Endothelial cell of umbilical vein (primary cell): ENCODE data around the gene LAMC1. TPM values are rescaled to one million over a fixed set of nuclear protein-coding genes. Genes with fewer than 3 reads are reported as not detected.

Source experiments
- BruUV-seq: library from RNA; stranded (reverse); fragments of 400-500 nt; replicated peaks from 2 replicates; lab custom pipeline; 2021; lab: Mats Ljungman, UMichigan
- CTCF ChIA-PET: fragments of 300-600, 350-600 bp; sonication (Branson Sonifier 250); formaldehyde crosslinking; loops from one replicate; lab custom pipeline; 2021; ENCODE audit warnings: antibody characterized with exemption, inconsistent platforms; lab: Charles Lee
- POLR2A ChIA-PET: fragments of 300-600, 350-600 bp; sonication (Branson Sonifier 250); formaldehyde crosslinking; loops from one replicate; lab custom pipeline; 2021; ENCODE audit warnings: antibody characterized with exemption, inconsistent platforms; lab: Charles Lee
- DNase-seq: peaks from one replicate; pipeline ENCODE4 v3.0.0-alpha.2; 2011; ENCODE audit warnings: low read depth, low spot score
- FAIRE-seq: peaks from 2 replicates; lab custom pipeline; 2011; peaks lifted over from hg19 to GRCh38; lab: Jason Lieb, UNC
- H2AFZ ChIP-seq: 2 replicates; pipeline ENCODE4 v1.6.0; 2012; ENCODE audit warnings: low read depth, low read length, control low read depth, inconsistent platforms
- H3K27ac ChIP-seq: 2 replicates; pipeline ENCODE4 v1.5.1; 2011; ENCODE audit warnings: low read depth, mild to moderate bottlenecking, control low read depth, low read length, moderate library complexity; ENCODE audit not compliant: insufficient read depth
- H3K27me3 ChIP-seq, 2 experiments: 2 replicates each; pipeline versions ENCODE4 v1.6.0 to v1.6.1; 2011; ENCODE audit warnings: low read length in 2 of 2, mixed read lengths in 1 of 2; ENCODE audit not compliant: control insufficient read depth in 2 of 2, insufficient read depth in 2 of 2
- H3K36me3 ChIP-seq, 2 experiments: 2 replicates in 1 of 2; 3 replicates in 1 of 2; pipeline ENCODE4 v1.5.1; 2011; ENCODE audit warnings: low read length in 2 of 2, mild to moderate bottlenecking in 1 of 2, moderate library complexity in 1 of 2; ENCODE audit not compliant: control insufficient read depth in 2 of 2, insufficient read depth in 2 of 2; ENCODE audit errors: extremely low read depth in 1 of 2
- H3K4me1 ChIP-seq: 3 replicates; pipeline ENCODE4 v1.5.1; 2011; ENCODE audit warnings: mild to moderate bottlenecking, low read length; ENCODE audit not compliant: control insufficient read depth, insufficient read depth; ENCODE audit errors: extremely low read depth
- H3K4me2 ChIP-seq: 2 replicates; pipeline ENCODE4 v1.6.1; 2011; ENCODE audit warnings: low read length, control low read depth, mixed read lengths; ENCODE audit not compliant: insufficient read depth
- H3K4me3 ChIP-seq, 3 experiments: fragments of 200-600 bp in 1 of 3; sonication (generic), shearing (Covaris generic) in 1 of 3; replicated peaks in 1 of 3; 2 replicates each; pipeline ENCODE4 v1.5.1; 2011 to 2016; ENCODE audit warnings: control low read depth in 3 of 3, low read length in 3 of 3, mild to moderate bottlenecking in 2 of 3, inconsistent platforms in 1 of 3, low read depth in 1 of 3, moderate library complexity in 1 of 3; ENCODE audit not compliant: insufficient read depth in 1 of 3
- H3K79me2 ChIP-seq: 2 replicates; pipeline ENCODE4 v1.6.0; 2012; ENCODE audit warnings: low read length, inconsistent platforms; ENCODE audit not compliant: control insufficient read depth, insufficient read depth
- H3K9ac ChIP-seq: replicated peaks from 2 replicates; pipeline ENCODE3; 2011; ENCODE audit warnings: low read length, control low read depth; ENCODE audit not compliant: insufficient read depth; ENCODE audit errors: extremely low read depth
- H3K9me1 ChIP-seq: replicated peaks from 3 replicates; pipeline ENCODE4 v1.6.0; 2011; ENCODE audit warnings: mild to moderate bottlenecking, low read length; ENCODE audit not compliant: control insufficient read depth, insufficient read depth; ENCODE audit errors: extremely low read depth
- H3K9me3 ChIP-seq: replicated peaks from 2 replicates; pipeline ENCODE4 v1.5.1; 2012; ENCODE audit warnings: low read length, inconsistent platforms; ENCODE audit not compliant: control insufficient read depth, insufficient read depth
- H4K20me1 ChIP-seq: replicated peaks from 2 replicates; pipeline ENCODE3; 2011; ENCODE audit warnings: mild to moderate bottlenecking, low read length; ENCODE audit not compliant: control insufficient read depth, insufficient read depth; ENCODE audit errors: extremely low read depth
- EZH2 ChIP-seq: IDR thresholded peaks from 2 replicates; pipeline ENCODE4 v1.6.1; 2012; ENCODE audit warnings: borderline replicate concordance, low read depth, mild to moderate bottlenecking, moderate library complexity, low read length, inconsistent platforms; ENCODE audit not compliant: severe bottlenecking
- FOS ChIP-seq: IDR thresholded peaks from 2 replicates; pipeline ENCODE4 v1.6.1; 2011; ENCODE audit warnings: mild to moderate bottlenecking, low read length, moderate library complexity, borderline replicate concordance; ENCODE audit not compliant: insufficient read depth
- GATA2 ChIP-seq: IDR thresholded peaks from 2 replicates; pipeline ENCODE4 v1.7.0; 2011; ENCODE audit warnings: low read depth, mild to moderate bottlenecking, moderate library complexity, mixed read lengths, low read length; ENCODE audit not compliant: insufficient read length, insufficient read depth
- JUN ChIP-seq: IDR thresholded peaks from 2 replicates; pipeline ENCODE4 v1.6.1; 2011; ENCODE audit warnings: borderline replicate concordance, low read depth; ENCODE audit not compliant: insufficient read length, insufficient read depth
- MYC ChIP-seq: IDR thresholded peaks from one replicate; pipeline ENCODE4 v1.6.1; 2011; ENCODE audit warnings: mild to moderate bottlenecking, low read depth, low read length
- POLR2A ChIP-seq: IDR thresholded peaks from 2 replicates; pipeline ENCODE4 v1.6.1; 2012; ENCODE audit warnings: low read depth, mild to moderate bottlenecking, control low read depth, low read length
- POLR2AphosphoS5 ChIP-seq: IDR thresholded peaks from 2 replicates; pipeline ENCODE4 v1.6.1; 2012; ENCODE audit warnings: low read depth, mild to moderate bottlenecking, control low read depth, low read length, moderate library complexity; ENCODE audit not compliant: insufficient read depth
- dilution Hi-C: fragments of 300-500 bp; cut with MboI; formaldehyde crosslinking; loops from one replicate; pipeline ENCODE4 v1.15.0; 2019; ENCODE audit warnings: low sequenced_read_pairs; ENCODE audit not compliant: extremely low pct_ligation_motif_present
- intact Hi-C: fragments of 100-400 bp; cut with micrococcal nuclease; formaldehyde crosslinking; loops from one replicate; pipeline ENCODE4 v1.10.0; 2022
- polyA plus RNA-seq, 4 experiments: library from polyadenylated mRNA; depleted of rRNA in 3 of 4; stranded (reverse) in 3 of 4; unstranded in 1 of 4; fragments of >200 nt; gene quantifications; 2 replicates each; pipeline versions ENCODE4 v1.2.1 to v1.2.3, GENCODE V29; 2011 to 2012; ENCODE audit warnings: missing spikeins in 1 of 4
- total RNA-seq: library from RNA; stranded (reverse); gene quantifications from 2 replicates; pipeline ENCODE4 v1.2.3, GENCODE V29; 2021
- TF ChIP-seq, protein P1 (sequence below): IDR thresholded peaks from 2 replicates; pipeline ENCODE4 v1.6.1; 2011; ENCODE audit not compliant: insufficient read depth, insufficient read length
- TF ChIP-seq, protein P2 (sequence below), 2 donors: IDR thresholded peaks; 1 replicate in 1 of 2; 2 replicates in 1 of 2; pipeline ENCODE4 v1.5.1; 2011; ENCODE audit warnings: low read length in 2 of 2, mild to moderate bottlenecking in 2 of 2, moderate library complexity in 2 of 2, control low read depth in 1 of 2, inconsistent platforms in 1 of 2, low read depth in 1 of 2; ENCODE audit not compliant: insufficient read depth in 1 of 2; ENCODE audit errors: extremely low read depth in 1 of 2

LAMC1 gene
- total and polyA plus RNA-seq, 2 donors (not counting 3 experiments of a cell fraction or from before 2014, with no cell fraction given) = 92.5 to 216 TPM

DNA sequence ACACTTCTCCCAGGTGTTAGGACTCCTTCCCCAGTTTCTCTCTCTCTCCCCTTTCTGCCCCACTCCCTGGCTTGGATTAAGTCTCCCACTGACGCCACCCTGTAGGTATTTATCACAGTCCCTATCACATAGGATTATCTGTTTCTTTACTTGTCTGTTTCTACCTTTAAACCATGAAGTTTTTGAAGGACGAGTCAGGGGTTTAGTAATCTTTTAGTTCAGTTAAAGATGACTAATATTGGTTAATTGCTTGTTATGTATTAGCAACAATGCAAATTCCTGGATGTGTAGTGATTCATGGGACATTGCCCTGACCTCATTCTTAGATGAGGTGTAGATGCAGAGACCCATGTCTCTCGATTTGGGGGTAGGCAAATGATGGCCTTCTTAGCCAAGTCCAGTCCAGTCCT is 6.4 kb downstream of the LAMC1 start:
- Histone ChIP-seq H2AFZ (no peak overlapping the region), H4K20me1 (no peaks in the 10 kb centered on the region), H3K4me2 (peak overlapping the region; percentile 34), H3K4me1 (peaks cover 36% of the 10 kb centered on the region), H3K9ac (no peak overlapping the region), H3K9me1 (no peaks in the 10 kb centered on the region), H3K27ac (peak overlapping the region; percentile 66), H3K79me2 (peaks cover 99% of the 10 kb centered on the region), H3K27me3 (no peaks in the 10 kb centered on the region), H3K36me3 (peaks cover 0 to 3% of the 10 kb centered on the region in 2 experiments), H3K4me3 (no peak overlapping the region), H3K9me3 (no peaks in the 10 kb centered on the region)
- BruUV-seq = no TSS peak
- ChIA-PET CTCF (interaction anchor here (1.1 to 6.0 kb wide), 3 partner anchors 15 to 67 kb away, joined by 3 to 49 read pairs (median 3); no protein-coding TSS in a partner anchor), POLR2A (no interaction called here)
- dilution Hi-C loops = no loop called here
- intact Hi-C loops = no loop called here
- no peak for TF ChIP-seq POLR2A
- TF ChIP-seq MYC = no peak
- TF ChIP-seq, protein P1, sequence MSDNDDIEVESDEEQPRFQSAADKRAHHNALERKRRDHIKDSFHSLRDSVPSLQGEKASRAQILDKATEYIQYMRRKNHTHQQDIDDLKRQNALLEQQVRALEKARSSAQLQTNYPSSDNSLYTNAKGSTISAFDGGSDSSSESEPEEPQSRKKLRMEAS = no peak
- peak; percentile 63 for TF ChIP-seq JUN
- peak; percentile 72 for TF ChIP-seq GATA2
- no peak for TF ChIP-seq EZH2
- peak; percentile 18 for TF ChIP-seq POLR2AphosphoS5
- TF ChIP-seq FOS = peak; percentile 84
- TF ChIP-seq, protein P2, sequence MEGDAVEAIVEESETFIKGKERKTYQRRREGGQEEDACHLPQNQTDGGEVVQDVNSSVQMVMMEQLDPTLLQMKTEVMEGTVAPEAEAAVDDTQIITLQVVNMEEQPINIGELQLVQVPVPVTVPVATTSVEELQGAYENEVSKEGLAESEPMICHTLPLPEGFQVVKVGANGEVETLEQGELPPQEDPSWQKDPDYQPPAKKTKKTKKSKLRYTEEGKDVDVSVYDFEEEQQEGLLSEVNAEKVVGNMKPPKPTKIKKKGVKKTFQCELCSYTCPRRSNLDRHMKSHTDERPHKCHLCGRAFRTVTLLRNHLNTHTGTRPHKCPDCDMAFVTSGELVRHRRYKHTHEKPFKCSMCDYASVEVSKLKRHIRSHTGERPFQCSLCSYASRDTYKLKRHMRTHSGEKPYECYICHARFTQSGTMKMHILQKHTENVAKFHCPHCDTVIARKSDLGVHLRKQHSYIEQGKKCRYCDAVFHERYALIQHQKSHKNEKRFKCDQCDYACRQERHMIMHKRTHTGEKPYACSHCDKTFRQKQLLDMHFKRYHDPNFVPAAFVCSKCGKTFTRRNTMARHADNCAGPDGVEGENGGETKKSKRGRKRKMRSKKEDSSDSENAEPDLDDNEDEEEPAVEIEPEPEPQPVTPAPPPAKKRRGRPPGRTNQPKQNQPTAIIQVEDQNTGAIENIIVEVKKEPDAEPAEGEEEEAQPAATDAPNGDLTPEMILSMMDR (IDR thresholded peaks at IDR 0.05; ENCODE audit: extremely low read depth in 1 of 2, insufficient read depth in 1 of 2, low read depth in 1 of 2, low read length in 2 of 2) = no peak
- DNase-seq (no peak), FAIRE-seq (no peak)
